ENCODE data around the gene SLC25A19. TPM values are rescaled to one million over a fixed set of nuclear protein-coding genes. Genes with fewer than 3 reads are reported as not detected.

Gene SLC25A19
- total RNA-seq: 10 to 100 TPM in 1 of 2 donors, 1 to 10 TPM in 1; 8.8 to 10.2 TPM

- peak within 1 kb of the TSS; percentile 89 to 92 for H3K27ac ChIP-seq
- TF ChIP-seq CTCF (IDR thresholded peaks at IDR 0.05): no peak
- H3K27me3 ChIP-seq: no peaks in the 10 kb centered on the region
- peaks cover 14% of the 10 kb centered on the region for H3K36me3 ChIP-seq
- peaks cover 0 to 7% of the 10 kb centered on the region in 2 donors for H3K4me1 ChIP-seq
- peak; percentile 99 for DNase-seq (ENCODE audit: low spot score)
- peak within 1 kb of the TSS; percentile 48 to 85 for H3K4me3 ChIP-seq
- no peaks in the 10 kb centered on the region for H3K9me3 ChIP-seq
These were observed at the start of gene SLC25A19 for GRCh38 chr17:75289115-75289831. SLC25A19 (minus strand) TSS chr17:75289433; CDS start chr17:75286764, 2,669 bp downstream.

- H3K4me1 ChIP-seq: peaks cover 0 to 32% of the 10 kb centered on the region in 2 donors
- TF ChIP-seq CTCF (IDR thresholded peaks at IDR 0.05): no peak
- H3K36me3 ChIP-seq: no peaks in the 10 kb centered on the region
- peak overlapping the region in 1 of 2 donors; percentile 7 for H3K27ac ChIP-seq
- H3K9me3 ChIP-seq: no peaks in the 10 kb centered on the region
- H3K4me3 ChIP-seq: no peak overlapping the region
- no peaks in the 10 kb centered on the region for H3K27me3 ChIP-seq
- no peak for DNase-seq (ENCODE audit: low spot score)
These were observed 49.1 kb upstream of the SLC25A19 start for GRCh38 chr17:75338335-75338734.

- no peak for TF ChIP-seq CTCF (IDR thresholded peaks at IDR 0.05)
- Histone ChIP-seq H3K27me3 (no peaks in the 10 kb centered on the region), H3K9me3 (no peaks in the 10 kb centered on the region), H3K4me3 (no peak overlapping the region), H3K36me3 (no peaks in the 10 kb centered on the region), H3K4me1 (peaks cover 0 to 29% of the 10 kb centered on the region in 2 donors), H3K27ac (no peak overlapping the region)
- DNase-seq (ENCODE audit: low spot score): no peak
These were observed 46.1 kb upstream of the SLC25A19 start for GRCh38 chr17:75335315-75335714.

- Histone ChIP-seq H3K36me3 (no peaks in the 10 kb centered on the region), H3K4me3 (no peak overlapping the region), H3K9me3 (no peaks in the 10 kb centered on the region), H3K27me3 (no peaks in the 10 kb centered on the region), H3K4me1 (peaks cover 0 to 29% of the 10 kb centered on the region in 2 donors), H3K27ac (no peak overlapping the region)
- TF ChIP-seq CTCF (IDR thresholded peaks at IDR 0.05): no peak
- DNase-seq (ENCODE audit: low spot score): no peak
These were observed 45.5 kb upstream of the SLC25A19 start for GRCh38 chr17:75334723-75335122.

GRCh38 chr17:75331671-75332070 is 42.4 kb upstream of the SLC25A19 start:
- DNase-seq (ENCODE audit: low spot score): no peak
- H3K4me3 ChIP-seq: no peak overlapping the region
- no peaks in the 10 kb centered on the region for H3K36me3 ChIP-seq
- no peaks in the 10 kb centered on the region for H3K9me3 ChIP-seq
- peaks cover 0 to 23% of the 10 kb centered on the region in 2 donors for H3K4me1 ChIP-seq
- TF ChIP-seq CTCF (IDR thresholded peaks at IDR 0.05): no peak
- H3K27ac ChIP-seq: no peak overlapping the region
- H3K27me3 ChIP-seq: no peaks in the 10 kb centered on the region

All from right atrium auricular region (tissue), 2 donors.